Hepatocyte (in vitro differentiated cells): ENCODE results near the gene NDUFB7. TPM values are rescaled to one million over a fixed set of nuclear protein-coding genes. Genes with fewer than 3 reads are reported as not detected.
"Not testable (repeated sequence)": the region's sequence is repeated elsewhere in the genome, so short reads cannot be mapped to it uniquely, and the experiment has no call there.

Source experiments
- DNase-seq: peaks from one replicate; pipeline ENCODE4 v3.0.0-alpha.2; 2016; ENCODE audit warnings: low spot score
- H2AFZ ChIP-seq: fragments of 200-600 bp; sonication (generic); 2 replicates; pipeline ENCODE4 v1.6.0; 2016; ENCODE audit warnings: antibody characterized with exemption, mild to moderate bottlenecking
- H3K27ac ChIP-seq: fragments of 200-600 bp; sonication (generic); 2 replicates; pipeline ENCODE4 v1.5.1; 2016; ENCODE audit warnings: mild to moderate bottlenecking
- H3K27me3 ChIP-seq: fragments of 200-600 bp; sonication (generic); 2 replicates; pipeline ENCODE4 v1.6.1; 2016
- H3K36me3 ChIP-seq: fragments of 200-600 bp; sonication (generic); replicated peaks from 2 replicates; pipeline ENCODE4 v1.5.1; 2016; ENCODE audit warnings: low read depth; ENCODE audit not compliant: insufficient read depth
- H3K4me1 ChIP-seq: fragments of 200-600 bp; sonication (generic); 2 replicates; pipeline ENCODE4 v1.5.1; 2016; ENCODE audit warnings: mild to moderate bottlenecking, moderate library complexity; ENCODE audit not compliant: insufficient read depth
- H3K4me2 ChIP-seq: fragments of 200-600 bp; sonication (generic); 2 replicates; pipeline ENCODE4 v1.6.0; 2016
- H3K4me3 ChIP-seq: fragments of 200-600 bp; sonication (generic); 2 replicates; pipeline ENCODE4 v1.5.1; 2016; ENCODE audit warnings: mild to moderate bottlenecking
- H3K79me2 ChIP-seq: fragments of 200-600 bp; sonication (generic); 2 replicates; pipeline ENCODE4 v1.6.0; 2017; ENCODE audit warnings: mild to moderate bottlenecking
- H3K9me2 ChIP-seq: fragments of 200-600 bp; sonication (generic); replicated peaks from 2 replicates; pipeline ENCODE4 v1.6.0; 2017; ENCODE audit warnings: mild to moderate bottlenecking; ENCODE audit not compliant: insufficient read depth
- H3K9me3 ChIP-seq: fragments of 200-600 bp; sonication (generic); 2 replicates; pipeline ENCODE4 v1.5.1; 2016; ENCODE audit warnings: low read depth, mild to moderate bottlenecking
- H4K20me1 ChIP-seq: fragments of 200-600 bp; sonication (generic); 2 replicates; pipeline ENCODE4 v1.6.0; 2016; ENCODE audit warnings: mild to moderate bottlenecking; ENCODE audit not compliant: insufficient read depth, poor library complexity, severe bottlenecking
- EZH2 ChIP-seq: fragments of 200-600 bp; sonication (generic); IDR thresholded peaks from 2 replicates; pipeline ENCODE4 v1.6.1; 2016; ENCODE audit warnings: antibody characterized with exemption, mild to moderate bottlenecking, borderline replicate concordance
- EZH2phosphoT487 ChIP-seq: fragments of 200-600 bp; sonication (generic); IDR thresholded peaks from one replicate; pipeline ENCODE4 v1.6.1; 2018; ENCODE audit warnings: antibody characterized with exemption, mild to moderate bottlenecking, low read depth, moderate library complexity; ENCODE audit not compliant: unreplicated experiment, severe bottlenecking
- WGBS: methylation state at CpG from one replicate; pipeline ENCODE4 v1.1.6; 2016; ENCODE audit warnings: low lambda C conversion rate; ENCODE audit errors: missing lambda C conversion rate; 5-methylcytosine and 5-hydroxymethylcytosine counted together
- polyA plus RNA-seq: library from polyadenylated mRNA; unstranded; fragments of >200 nt; fragmentation: Nextera tagmentation; extraction: Ambion mirVana; gene quantifications from 2 replicates; pipeline ENCODE4 v1.2.1, GENCODE V29; 2016
- total RNA-seq: library from RNA; depleted of rRNA; stranded (reverse); fragments of >200 nt; gene quantifications from 2 replicates; pipeline ENCODE4 v1.2.3, GENCODE V29; 2014
- TF ChIP-seq, protein P1 (sequence below): fragments of 200-600 bp; sonication (generic); IDR thresholded peaks from 2 replicates; pipeline ENCODE4 v1.5.1; 2016; ENCODE audit warnings: antibody characterized with exemption, mild to moderate bottlenecking; ENCODE audit not compliant: poor library complexity

The NDUFB7 gene
- total and polyA plus RNA-seq, 2 experiments from 2014 or later = 201 to 354 TPM

DNA sequence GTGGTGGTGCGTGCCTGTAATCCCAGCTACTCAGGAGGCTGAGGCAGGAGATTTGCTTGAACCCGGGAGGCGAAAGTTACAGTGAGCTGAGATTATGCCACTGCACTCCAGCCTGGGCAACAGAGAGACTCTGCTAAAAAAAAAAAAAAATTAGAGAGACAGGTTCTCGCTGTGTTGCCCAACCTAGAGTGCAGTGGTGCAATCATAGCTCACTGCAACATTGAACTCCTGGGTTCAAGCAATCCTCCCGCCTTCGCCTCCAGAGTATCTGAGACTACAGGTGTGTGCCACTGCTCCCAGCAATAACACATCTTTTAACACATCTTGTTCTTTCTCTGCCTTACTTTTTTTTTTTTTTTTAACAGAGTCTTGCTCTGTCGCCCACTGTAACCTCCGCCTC is 43.8 kb upstream of the NDUFB7 start:
- H3K27ac ChIP-seq = no peak overlapping the region
- whole genome bisulfite sequencing = 87% methylated on average over 8 of the region's 8 CpGs

DNA sequence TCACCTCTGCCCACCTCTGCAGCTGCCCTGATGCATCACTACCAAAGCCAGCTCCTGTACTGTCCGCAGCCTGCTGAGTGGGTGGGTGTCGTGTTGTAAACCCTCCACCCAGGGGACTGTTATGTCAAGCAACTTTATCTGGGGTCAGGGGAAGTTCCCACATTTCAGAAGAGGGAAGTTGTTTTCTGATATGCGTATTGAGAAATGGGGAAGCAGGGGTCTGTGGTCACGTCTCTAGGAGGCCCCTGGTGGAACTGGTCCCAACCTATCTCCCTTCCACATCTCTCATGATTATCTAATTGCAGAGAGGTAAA is 42.2 kb upstream of the NDUFB7 start:
- WGBS = 79% methylated on average over 4 of the region's 4 CpGs
- no peaks in the 10 kb centered on the region for H4K20me1 ChIP-seq
- no peaks in the 10 kb centered on the region for H3K4me1 ChIP-seq
- no peak overlapping the region for H3K4me2 ChIP-seq
- no peaks in the 10 kb centered on the region for H3K9me2 ChIP-seq
- DNase-seq = no peak
- H3K27me3 ChIP-seq = no peaks in the 10 kb centered on the region
- no peaks in the 10 kb centered on the region for H3K79me2 ChIP-seq
- no peak overlapping the region for H3K4me3 ChIP-seq
- no peaks in the 10 kb centered on the region for H3K36me3 ChIP-seq
- no peak overlapping the region for H2AFZ ChIP-seq
- TF ChIP-seq EZH2 (no peak), EZH2phosphoT487 (no peak)
- TF ChIP-seq, protein P1, sequence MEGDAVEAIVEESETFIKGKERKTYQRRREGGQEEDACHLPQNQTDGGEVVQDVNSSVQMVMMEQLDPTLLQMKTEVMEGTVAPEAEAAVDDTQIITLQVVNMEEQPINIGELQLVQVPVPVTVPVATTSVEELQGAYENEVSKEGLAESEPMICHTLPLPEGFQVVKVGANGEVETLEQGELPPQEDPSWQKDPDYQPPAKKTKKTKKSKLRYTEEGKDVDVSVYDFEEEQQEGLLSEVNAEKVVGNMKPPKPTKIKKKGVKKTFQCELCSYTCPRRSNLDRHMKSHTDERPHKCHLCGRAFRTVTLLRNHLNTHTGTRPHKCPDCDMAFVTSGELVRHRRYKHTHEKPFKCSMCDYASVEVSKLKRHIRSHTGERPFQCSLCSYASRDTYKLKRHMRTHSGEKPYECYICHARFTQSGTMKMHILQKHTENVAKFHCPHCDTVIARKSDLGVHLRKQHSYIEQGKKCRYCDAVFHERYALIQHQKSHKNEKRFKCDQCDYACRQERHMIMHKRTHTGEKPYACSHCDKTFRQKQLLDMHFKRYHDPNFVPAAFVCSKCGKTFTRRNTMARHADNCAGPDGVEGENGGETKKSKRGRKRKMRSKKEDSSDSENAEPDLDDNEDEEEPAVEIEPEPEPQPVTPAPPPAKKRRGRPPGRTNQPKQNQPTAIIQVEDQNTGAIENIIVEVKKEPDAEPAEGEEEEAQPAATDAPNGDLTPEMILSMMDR = no peak
- no peaks in the 10 kb centered on the region for H3K9me3 ChIP-seq
- H3K27ac ChIP-seq = no peak overlapping the region

More for the DNA sequence above, 43.8 kb upstream of the NDUFB7 start:
- TF ChIP-seq EZH2phosphoT487 = no peak
- TF ChIP-seq, protein P1 = no peak
- no peak for TF ChIP-seq EZH2
- Histone ChIP-seq H3K79me2 (no peaks in the 10 kb centered on the region), H3K27me3 (no peaks in the 10 kb centered on the region), H3K4me1 (no peaks in the 10 kb centered on the region), H3K9me3 (no peaks in the 10 kb centered on the region), H3K36me3 (no peaks in the 10 kb centered on the region), H3K4me2 (no peak overlapping the region), H4K20me1 (no peaks in the 10 kb centered on the region), H3K9me2 (no peaks in the 10 kb centered on the region), H3K4me3 (no peak overlapping the region), H2AFZ (no peak overlapping the region)
- no peak for DNase-seq

DNA sequence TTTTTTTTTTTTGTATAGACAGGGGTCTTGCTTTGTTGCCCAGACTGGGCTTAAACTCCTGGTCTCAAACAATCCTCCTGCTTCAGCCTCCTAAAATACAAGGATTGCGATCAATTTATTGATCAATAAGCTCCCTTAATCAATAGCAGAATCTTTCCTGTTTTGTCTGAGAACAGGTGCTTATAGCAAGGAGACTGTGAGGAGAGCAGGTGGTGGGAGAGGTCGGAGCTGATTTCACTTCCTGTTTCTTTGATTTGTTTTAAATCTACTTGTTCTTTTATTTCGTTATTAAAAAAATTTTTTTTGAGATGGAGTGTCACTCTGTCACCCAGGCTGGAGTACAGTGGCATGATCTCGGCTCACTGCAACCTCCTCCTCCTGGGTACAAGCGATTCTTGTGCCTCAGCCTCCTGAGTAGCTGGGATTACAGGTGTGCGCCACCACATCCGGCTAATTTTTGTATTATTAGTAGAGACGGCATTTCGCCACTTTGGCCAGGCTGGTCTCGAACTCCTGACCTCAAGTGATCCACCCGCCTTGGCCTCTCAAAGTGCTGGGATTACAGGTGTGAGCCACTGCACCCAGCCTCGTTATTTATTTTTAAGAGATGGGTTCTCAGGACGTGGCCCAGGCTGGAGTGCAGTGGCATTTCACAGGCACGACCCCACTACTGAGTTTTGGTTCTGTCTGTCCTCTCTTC is 41.7 kb upstream of the NDUFB7 start:
- not testable (repeated sequence) for H3K79me2 ChIP-seq, H3K9me2 ChIP-seq, H2AFZ ChIP-seq, H3K27me3 ChIP-seq, H3K27ac ChIP-seq, DNase-seq, H3K4me1 ChIP-seq, H3K9me3 ChIP-seq, H3K4me2 ChIP-seq, H4K20me1 ChIP-seq, H3K4me3 ChIP-seq, H3K36me3 ChIP-seq
- WGBS = 71% methylated on average over 14 of the region's 14 CpGs

DNA sequence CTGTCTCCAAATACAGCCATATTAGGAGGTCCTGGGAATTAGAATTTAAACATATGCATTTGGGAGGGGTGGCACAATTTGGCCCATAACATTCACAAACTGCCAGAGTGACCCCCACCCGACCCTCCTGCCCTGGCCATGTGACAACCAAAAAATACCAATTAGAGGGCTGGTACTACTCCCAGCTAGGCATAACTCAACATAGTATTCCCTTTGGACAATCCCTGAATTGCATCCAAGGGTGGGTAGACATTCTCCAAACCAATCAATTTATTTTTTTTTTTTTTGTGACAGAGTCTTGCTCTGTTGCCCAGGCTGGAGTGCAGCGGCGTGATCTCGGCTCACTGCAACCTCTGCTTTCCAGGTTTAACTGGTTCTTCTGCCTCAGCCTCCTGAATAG is 40.8 kb upstream of the NDUFB7 start:
- no peaks in the 10 kb centered on the region for H3K9me2 ChIP-seq
- no peaks in the 10 kb centered on the region for H3K4me1 ChIP-seq
- H3K27ac ChIP-seq = no peak overlapping the region
- no peaks in the 10 kb centered on the region for H3K9me3 ChIP-seq
- TF ChIP-seq, protein P1 = no peak
- H3K36me3 ChIP-seq = no peaks in the 10 kb centered on the region
- no peaks in the 10 kb centered on the region for H3K27me3 ChIP-seq
- no peak overlapping the region for H3K4me2 ChIP-seq
- no peak overlapping the region for H2AFZ ChIP-seq
- no peak for DNase-seq
- H4K20me1 ChIP-seq = no peaks in the 10 kb centered on the region
- H3K4me3 ChIP-seq = no peak overlapping the region
- 73% methylated on average over 4 of the region's 4 CpGs for WGBS
- H3K79me2 ChIP-seq = no peaks in the 10 kb centered on the region

DNA sequence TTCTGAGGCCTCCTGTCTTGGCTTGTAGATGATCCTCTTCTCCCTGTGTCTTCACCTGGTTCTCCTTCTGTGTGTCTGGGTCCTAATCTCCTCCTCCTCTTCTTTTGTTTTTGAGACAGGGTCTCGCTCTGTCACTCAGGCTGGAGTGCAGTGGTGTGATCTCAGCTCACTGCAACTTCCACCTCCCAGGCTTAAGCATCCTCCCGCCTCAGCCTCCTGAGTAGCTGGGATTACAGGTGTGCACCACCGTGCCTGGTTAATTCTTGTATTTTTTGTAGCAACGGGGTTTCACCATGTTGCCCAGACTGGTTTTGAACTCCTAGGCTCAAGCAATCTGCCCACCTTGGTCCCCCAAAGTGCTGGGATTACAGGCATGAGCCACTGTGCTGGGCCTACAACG is 40.4 kb upstream of the NDUFB7 start:
- H3K4me2 ChIP-seq, H4K20me1 ChIP-seq, H3K4me1 ChIP-seq, DNase-seq, H2AFZ ChIP-seq, H3K79me2 ChIP-seq, H3K27me3 ChIP-seq, H3K36me3 ChIP-seq, H3K9me3 ChIP-seq, H3K9me2 ChIP-seq, H3K27ac ChIP-seq, H3K4me3 ChIP-seq: not testable (repeated sequence)
- WGBS = 71% methylated on average over 5 of the region's 5 CpGs
